Stimulated activated CD4-positive, alpha-beta T cell treated with anti-CD3 and anti-CD28 coated beads, Interleukin-4, amount 100 ng/mL, for 4 hours (primary cell): Measurements from ENCODE around the gene DZIP1L.

Source experiments
- DNase-seq, 2 experiments: peaks; one replicate each; pipeline ENCODE4 v3.0.0-alpha.2; 2020

DZIP1L gene

DNA sequence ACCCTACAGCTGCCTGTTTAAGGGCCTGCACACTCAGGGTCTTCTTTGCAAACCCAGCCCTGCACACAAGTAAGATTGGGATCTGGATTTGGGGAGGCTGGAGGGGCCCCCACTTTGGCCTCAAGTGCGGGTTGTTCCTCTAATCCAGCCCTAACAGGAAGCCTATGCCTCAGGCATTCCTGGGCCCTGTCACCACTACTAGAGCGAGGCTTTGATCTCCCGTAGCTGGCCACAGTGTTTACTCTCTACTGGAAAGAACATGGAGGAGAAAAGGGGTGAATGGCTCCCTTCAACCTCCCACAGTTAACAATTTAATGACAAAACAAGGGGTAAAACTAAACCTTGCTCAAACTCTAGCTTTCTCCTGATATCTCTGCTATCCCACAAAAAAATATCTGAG, 48.4 kb downstream of the DZIP1L start:
- no peak for DNase-seq

DNA sequence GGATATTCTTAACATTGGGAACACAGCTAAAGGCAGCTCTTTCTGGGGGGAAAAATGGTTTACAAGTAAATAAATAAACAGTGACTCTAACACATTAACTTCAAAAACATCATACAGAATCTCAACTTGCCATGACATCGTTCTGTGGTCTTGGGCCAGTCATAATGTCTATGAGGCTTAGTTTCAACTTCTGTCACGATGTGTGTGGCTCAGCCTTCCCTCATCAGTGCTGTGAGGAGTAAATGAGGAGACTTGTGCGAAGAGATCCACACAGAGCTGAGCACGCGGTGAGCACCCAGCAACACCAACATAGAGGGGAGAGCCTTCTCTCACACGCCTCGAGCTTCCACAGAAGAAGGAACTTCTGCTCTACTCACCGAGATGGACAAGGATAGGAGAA, 49.0 kb downstream of the DZIP1L start:
- DNase-seq = no peak

DNA sequence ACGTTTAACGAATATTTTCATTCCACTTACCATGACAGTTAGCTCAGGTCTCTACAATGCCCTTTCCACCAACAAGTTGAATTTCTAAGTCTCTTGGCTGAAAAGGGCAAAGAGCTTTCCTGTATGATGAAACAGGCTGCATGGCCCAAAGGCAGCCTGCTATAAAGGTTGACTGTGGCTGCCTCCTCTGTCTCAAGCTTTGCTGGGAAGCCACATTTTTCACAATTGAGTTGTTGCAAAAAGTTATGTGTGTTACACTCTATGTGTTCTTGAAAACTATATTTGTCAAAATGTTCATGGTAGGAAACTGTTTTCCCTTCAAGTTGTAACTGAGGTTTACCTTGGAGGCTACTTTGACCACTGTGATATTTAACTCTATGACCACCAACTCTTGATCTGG, 49.5 kb downstream of the DZIP1L start:
- no peak for DNase-seq

DNA sequence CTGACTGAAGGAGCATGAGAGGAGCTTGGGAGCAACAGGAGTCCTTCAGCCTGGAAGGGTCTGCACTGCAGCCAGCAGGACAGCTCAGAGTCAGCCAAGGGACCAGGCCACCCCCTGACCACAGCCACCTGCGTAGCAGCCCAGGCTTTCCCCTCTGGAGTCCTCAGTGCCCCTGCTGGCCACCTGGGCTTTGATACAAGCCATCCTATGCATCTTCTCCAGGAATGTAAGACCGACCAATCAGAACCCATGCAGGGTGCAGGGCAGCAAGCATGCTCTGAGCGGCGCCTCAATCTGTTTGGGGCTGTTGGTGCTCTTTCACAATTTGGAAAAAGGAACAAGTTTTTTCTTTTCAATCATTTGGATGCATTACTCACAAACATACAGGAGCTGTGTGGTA, 52.0 kb downstream of the DZIP1L start:
- no peak for DNase-seq

GRCh38 chr3:138062626-138063025, 52.8 kb downstream of the DZIP1L start:
- DNase-seq = no peak

- no peak for DNase-seq
These were observed 53.4 kb downstream of the DZIP1L start for GRCh38 chr3:138062037-138062436.

- no peak for DNase-seq
These were observed 54.6 kb downstream of the DZIP1L start for GRCh38 chr3:138060792-138061191.

- DNase-seq = no peak
These were observed 56.1 kb downstream of the DZIP1L start for GRCh38 chr3:138059261-138059660.

GRCh38 chr3:138057384-138057783, 58.0 kb downstream of the DZIP1L start:
- no peak for DNase-seq

- no peak for DNase-seq
These were observed 61.4 kb downstream of the DZIP1L start for GRCh38 chr3:138054057-138054456.

- no peak for DNase-seq
These were observed 63.2 kb downstream of the DZIP1L start for GRCh38 chr3:138051947-138052802.

DNA sequence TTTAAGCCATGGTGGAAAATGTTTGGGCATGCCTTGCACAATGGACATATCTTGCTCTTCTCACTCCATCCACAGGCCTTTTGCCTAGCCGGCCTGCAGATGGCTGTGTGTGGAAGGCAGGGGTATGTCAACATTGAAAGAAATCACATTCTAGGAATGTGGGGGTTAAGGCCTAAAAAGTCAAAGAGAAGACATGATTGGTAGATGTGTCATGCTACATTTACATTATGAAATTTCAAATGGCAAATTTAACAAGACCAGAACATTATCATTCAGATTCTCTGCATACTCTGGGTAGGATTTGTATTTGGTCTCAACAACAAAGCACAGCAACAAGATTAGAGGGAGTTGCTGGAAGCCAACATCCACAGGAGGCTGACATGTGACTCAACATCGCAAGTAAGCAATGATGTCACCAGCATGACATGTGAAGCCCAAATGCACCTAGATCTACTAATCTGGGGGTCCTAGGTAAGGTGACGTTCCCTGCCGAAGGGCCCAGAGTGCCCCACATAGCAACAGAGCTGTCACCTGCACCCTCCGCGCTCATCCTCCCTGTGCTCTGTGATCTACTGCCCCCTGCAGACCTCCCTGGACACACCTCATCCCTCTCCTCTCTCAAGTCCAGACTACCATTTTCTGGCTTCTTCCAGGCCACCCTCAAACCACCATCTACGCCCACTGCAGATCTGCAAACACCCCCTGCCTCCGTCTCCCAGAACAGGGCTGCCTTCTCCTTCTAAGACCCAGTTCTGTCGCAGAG, 66.1 kb downstream of the DZIP1L start:
- no peak for DNase-seq

- no peak for DNase-seq
These were observed 67.7 kb downstream of the DZIP1L start for GRCh38 chr3:138047596-138048158.

DNA sequence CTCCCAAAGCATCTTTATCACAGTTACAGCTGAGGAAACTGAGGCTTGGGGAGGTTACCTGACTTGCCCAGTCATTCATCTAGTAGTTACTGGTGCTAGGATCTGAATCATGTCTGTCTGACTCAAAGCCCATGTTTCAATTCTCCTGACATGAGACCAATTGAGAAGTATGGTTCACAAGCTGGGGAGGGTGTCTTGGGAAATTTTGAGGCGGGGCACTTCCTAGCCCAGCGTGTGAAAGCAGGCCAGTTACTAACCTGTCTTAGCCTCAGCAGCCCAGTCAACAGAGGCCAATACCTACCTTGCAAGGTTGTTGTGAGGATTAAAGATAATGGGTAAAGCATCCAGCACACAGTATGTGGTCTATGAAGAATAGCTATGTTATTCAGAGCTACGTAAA, 68.5 kb downstream of the DZIP1L start:
- DNase-seq = no peak

- DNase-seq = no peak
These were observed 69.3 kb downstream of the DZIP1L start for GRCh38 chr3:138046085-138046484.

GRCh38 chr3:138043266-138044029, 72.0 kb downstream of the DZIP1L start:
- no peak for DNase-seq

DNA sequence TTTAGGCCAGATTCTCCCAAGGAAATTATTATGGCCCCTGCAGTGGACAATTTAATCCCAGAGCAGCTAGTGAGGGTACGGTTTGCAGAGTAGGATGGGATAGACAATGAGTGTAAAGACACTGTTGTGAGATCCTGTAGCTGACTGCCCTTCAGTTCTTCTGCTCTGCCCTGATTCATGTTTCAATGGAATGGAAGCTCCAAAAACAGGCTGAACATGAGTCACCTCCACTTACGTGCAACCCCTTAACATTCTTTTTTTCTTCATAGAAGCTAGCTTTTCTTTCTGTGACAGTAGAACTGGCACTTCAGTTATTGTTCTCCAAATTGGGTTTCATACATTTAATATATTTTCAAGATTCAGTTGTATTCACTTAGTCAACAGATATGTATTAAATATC, 73.4 kb downstream of the DZIP1L start:
- no peak for DNase-seq

DNA sequence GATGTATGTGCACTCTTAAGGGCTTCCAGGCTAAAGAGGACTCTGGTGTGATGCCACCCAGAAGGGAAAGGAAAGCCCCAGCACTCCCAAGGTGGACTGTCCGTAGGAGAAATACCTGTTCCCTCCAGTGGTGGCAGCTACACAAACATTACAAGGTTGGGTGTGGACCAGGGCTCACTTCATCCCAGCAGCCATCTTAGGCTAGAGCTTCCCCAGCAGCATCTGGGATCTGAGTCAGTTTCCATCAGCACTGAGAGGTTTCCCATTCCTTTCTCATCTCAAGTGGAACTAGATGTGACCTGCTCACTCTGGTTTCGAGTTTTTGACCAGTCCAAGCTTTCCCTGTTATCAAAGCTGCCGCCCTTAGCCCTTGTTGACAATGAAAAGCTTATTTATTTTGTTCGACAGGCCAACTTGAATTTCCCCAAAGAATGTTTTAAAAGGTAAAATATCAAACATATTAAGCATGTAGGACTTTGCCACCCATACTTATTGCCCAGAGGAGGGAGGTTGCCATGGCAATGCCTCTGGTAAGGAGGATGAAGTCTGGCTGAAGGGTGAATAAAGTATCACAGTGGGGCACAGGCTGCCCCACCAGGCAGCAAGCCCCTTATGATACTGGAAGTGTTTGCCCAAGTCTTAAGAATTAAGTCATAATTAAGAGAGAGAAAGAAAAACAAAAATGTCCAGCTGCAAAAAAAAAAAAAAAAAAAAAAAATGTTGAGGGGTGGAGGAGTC, 76.5 kb downstream of the DZIP1L start:
- no peak for DNase-seq

- DNase-seq = no peak
These were observed 78.8 kb downstream of the DZIP1L start for GRCh38 chr3:138036572-138036971.

- DNase-seq = no peak
These were observed 80.5 kb downstream of the DZIP1L start for GRCh38 chr3:138034918-138035317.

DNA sequence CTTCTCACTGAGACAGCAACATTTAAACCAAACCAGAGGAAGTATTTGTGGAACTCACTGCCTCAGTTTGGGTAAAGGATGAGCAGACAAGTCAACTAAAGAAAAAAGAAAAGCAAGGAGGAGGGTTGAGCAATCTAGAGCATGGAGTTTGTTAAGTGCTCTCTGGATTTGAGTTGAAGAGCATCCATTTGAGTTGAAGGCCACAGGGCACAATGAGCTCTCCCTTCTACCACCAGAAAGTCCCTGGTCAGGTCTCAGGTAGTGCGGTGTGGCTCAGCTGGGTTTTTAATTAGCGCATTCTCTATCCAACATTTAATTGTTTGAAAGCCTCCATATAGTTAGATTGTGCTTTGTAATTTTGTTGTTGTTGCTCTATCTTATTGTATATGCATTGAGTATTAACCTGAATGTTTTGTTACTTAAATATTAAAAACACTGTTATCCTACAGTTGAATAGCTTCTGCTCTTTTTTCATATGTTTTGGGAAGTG, 82.2 kb downstream of the DZIP1L start:
- DNase-seq = no peak

DNA sequence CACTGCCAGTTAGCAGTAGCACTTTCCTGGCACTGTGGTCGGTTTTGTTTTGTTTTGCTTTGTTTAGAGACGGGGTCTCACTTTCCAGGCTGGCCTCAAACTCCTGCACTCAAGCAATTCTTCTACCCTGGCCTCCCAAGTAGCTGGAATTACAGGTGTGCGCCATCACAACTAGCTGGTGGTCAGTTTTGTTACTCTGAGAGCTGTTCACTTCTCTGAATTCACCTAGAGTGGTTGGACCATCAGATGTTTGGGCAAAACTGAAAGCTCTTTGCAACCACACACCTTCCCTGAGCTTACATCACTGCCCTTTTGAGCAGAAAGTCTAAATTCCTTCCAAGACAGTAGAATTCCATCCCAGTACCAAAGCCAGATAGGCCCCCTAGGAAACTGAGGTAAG, 82.8 kb downstream of the DZIP1L start:
- no peak for DNase-seq
